ENCODE results near the gene PLA2G4E.

The PLA2G4E gene

DNA sequence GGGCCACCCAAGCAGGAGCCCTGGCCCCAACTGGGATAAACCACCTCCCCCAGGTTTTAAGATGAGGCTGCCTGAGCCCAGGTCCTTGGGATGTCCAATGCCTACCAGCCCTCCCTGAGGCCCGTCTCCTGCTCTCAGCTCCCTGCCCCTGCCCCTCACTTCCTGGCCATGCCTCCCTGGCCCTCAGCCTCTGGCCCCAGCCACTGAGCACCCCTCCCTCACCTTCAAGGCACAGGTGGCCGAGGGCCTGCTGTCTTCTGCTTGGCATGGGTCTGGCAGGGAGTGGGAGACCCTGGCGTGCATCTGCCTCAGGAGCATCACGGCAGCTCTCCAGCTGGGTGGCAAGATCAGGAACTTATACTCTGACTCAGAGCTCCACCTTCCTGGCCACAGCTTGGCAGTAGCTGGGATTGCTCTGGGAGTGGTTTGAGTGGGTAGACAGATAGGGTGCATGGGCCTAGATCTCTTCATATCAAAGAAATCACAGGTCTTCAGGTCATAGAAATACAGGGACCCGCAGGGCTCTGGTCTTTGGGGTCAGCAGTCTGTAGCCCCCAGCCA is at the start of gene PLA2G4E:
Gene PLA2G4E (minus strand): TSS at position 330 of the 561 bp plus-strand sequence. CDS start 12 bp downstream, at position 318.
- ChIA-PET CTCF (no interaction called here), POLR2A (no interaction called here)
- TF ChIP-seq ZNF384 (IDR thresholded peaks at IDR 0.05) (no peak), BHLHE40 (IDR thresholded peaks at IDR 0.05; ENCODE audit: borderline replicate concordance) (no peak), ELF4 (IDR thresholded peaks at IDR 0.05) (no peak), HDGF (IDR thresholded peaks at IDR 0.05; ENCODE audit: borderline replicate concordance) (no peak), CTBP1 (IDR thresholded peaks at IDR 0.05; ENCODE audit: borderline replicate concordance) (no peak), LEF1 (IDR thresholded peaks at IDR 0.05; ENCODE audit: borderline replicate concordance) (no peak), ARNT (IDR thresholded peaks at IDR 0.05) (no peak), PKNOX1 (IDR thresholded peaks at IDR 0.05) (no peak), FOXA1 (IDR thresholded peaks at IDR 0.05) (no peak), TARDBP (IDR thresholded peaks at IDR 0.05) (no peak), SP1 (IDR thresholded peaks at IDR 0.05) (no peak), FOXK2 (IDR thresholded peaks at IDR 0.05) (no peak), NFRKB (IDR thresholded peaks at IDR 0.05) (no peak), SUZ12 (IDR thresholded peaks at IDR 0.05) (no peak), L3MBTL2 (conservative IDR thresholded peaks at IDR 0.05) (no peak), FOXM1 (IDR thresholded peaks at IDR 0.05; ENCODE audit: borderline replicate concordance) (no peak)
- DNase-seq (ENCODE audit: extremely low spot score) = no peak

DNA sequence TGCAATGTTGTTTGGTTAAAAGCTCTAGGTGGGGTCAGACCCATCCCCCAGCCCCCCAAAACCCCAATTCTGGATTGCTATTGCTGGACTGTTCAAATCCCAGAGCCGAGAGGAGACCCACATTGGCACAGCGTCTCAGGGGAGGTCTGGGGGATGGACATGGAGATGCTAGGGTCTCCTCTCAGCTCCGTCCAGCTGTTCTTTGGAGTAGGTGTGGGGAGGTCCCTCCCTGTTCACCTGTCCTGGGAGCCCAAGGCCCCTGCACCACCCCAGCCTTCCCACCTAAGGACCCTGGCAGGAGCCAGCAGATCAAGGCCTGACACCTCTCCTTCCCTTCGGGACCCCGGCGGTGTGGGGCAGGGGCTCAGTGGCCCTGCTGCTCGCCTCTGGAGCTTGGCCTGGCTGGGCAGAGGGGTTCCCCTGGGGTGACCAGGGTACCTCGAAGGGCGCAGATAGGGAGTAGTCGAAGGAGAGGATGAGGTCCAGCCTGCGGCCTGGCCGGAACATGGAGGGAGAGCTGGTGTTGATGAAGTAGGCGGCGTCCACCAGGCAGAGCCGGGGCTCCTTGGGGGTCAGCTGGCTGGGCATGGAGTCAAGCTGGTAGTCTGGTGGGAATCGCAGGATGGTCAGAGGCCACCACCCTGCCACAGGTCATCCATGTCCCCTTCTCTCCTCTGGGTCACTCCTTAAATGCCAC is 49.6 kb upstream of the PLA2G4E start:
- CTCF ChIA-PET = no interaction called here
- TF ChIP-seq FOXK2 (IDR thresholded peaks at IDR 0.05) (no peak), ELF4 (IDR thresholded peaks at IDR 0.05) (no peak)
- no peak for DNase-seq (ENCODE audit: extremely low spot score)
- POLR2A ChIA-PET = no interaction called here

- no peak for DNase-seq (ENCODE audit: extremely low spot score)
- POLR2A ChIA-PET = no interaction called here
- CTCF ChIA-PET = interaction anchor here (1.2 kb wide), 1 partner anchor 14 kb away, joined by 5 read pairs; no protein-coding TSS in a partner anchor
- no peak for TF ChIP-seq SP1 (IDR thresholded peaks at IDR 0.05)
- no peak for TF ChIP-seq SUZ12 (IDR thresholded peaks at IDR 0.05)
- no peak for TF ChIP-seq NFRKB (IDR thresholded peaks at IDR 0.05)
- TF ChIP-seq HDGF (IDR thresholded peaks at IDR 0.05; ENCODE audit: borderline replicate concordance) = no peak
- no peak for TF ChIP-seq LEF1 (IDR thresholded peaks at IDR 0.05; ENCODE audit: borderline replicate concordance)
- no peak for TF ChIP-seq FOXA1 (IDR thresholded peaks at IDR 0.05)
- TF ChIP-seq PKNOX1 (IDR thresholded peaks at IDR 0.05) = no peak
- no peak for TF ChIP-seq FOXK2 (IDR thresholded peaks at IDR 0.05)
- TF ChIP-seq L3MBTL2 (conservative IDR thresholded peaks at IDR 0.05) = no peak
- no peak for TF ChIP-seq ARNT (IDR thresholded peaks at IDR 0.05)
- no peak for TF ChIP-seq ZNF384 (IDR thresholded peaks at IDR 0.05)
- no peak for TF ChIP-seq ELF4 (IDR thresholded peaks at IDR 0.05)
- no peak for TF ChIP-seq CTBP1 (IDR thresholded peaks at IDR 0.05; ENCODE audit: borderline replicate concordance)
- TF ChIP-seq FOXM1 (IDR thresholded peaks at IDR 0.05; ENCODE audit: borderline replicate concordance) = no peak
Measured at GRCh38 chr15:42069496-42070278, 48.8 kb upstream of the PLA2G4E start.

GRCh38 chr15:42069025-42069424 is 48.2 kb upstream of the PLA2G4E start:
- no peak for TF ChIP-seq NFRKB (IDR thresholded peaks at IDR 0.05)
- TF ChIP-seq ZNF384 (IDR thresholded peaks at IDR 0.05) = no peak
- no peak for TF ChIP-seq BHLHE40 (IDR thresholded peaks at IDR 0.05; ENCODE audit: borderline replicate concordance)
- no peak for TF ChIP-seq CTBP1 (IDR thresholded peaks at IDR 0.05; ENCODE audit: borderline replicate concordance)
- no peak for TF ChIP-seq SUZ12 (IDR thresholded peaks at IDR 0.05)
- no peak for TF ChIP-seq L3MBTL2 (conservative IDR thresholded peaks at IDR 0.05)
- TF ChIP-seq FOXM1 (IDR thresholded peaks at IDR 0.05; ENCODE audit: borderline replicate concordance) = no peak
- TF ChIP-seq SP1 (IDR thresholded peaks at IDR 0.05) = no peak
- no peak for TF ChIP-seq FOXK2 (IDR thresholded peaks at IDR 0.05)
- no peak for TF ChIP-seq ELF4 (IDR thresholded peaks at IDR 0.05)
- no peak for TF ChIP-seq TARDBP (IDR thresholded peaks at IDR 0.05)
- POLR2A ChIA-PET = no interaction called here
- CTCF ChIA-PET = interaction anchor here (1.2 kb wide), 1 partner anchor 15 kb away, joined by 5 read pairs; no protein-coding TSS in a partner anchor
- no peak for DNase-seq (ENCODE audit: extremely low spot score)

GRCh38 chr15:42068601-42069000 is 47.8 kb upstream of the PLA2G4E start:
- ChIA-PET CTCF (interaction anchor here (0.8 kb wide), 1 partner anchor 17 kb away, joined by 3 read pairs; no protein-coding TSS in a partner anchor), POLR2A (no interaction called here)
- no peak for DNase-seq (ENCODE audit: extremely low spot score)
- TF ChIP-seq PKNOX1 (IDR thresholded peaks at IDR 0.05) = no peak
- no peak for TF ChIP-seq CTBP1 (IDR thresholded peaks at IDR 0.05; ENCODE audit: borderline replicate concordance)
- no peak for TF ChIP-seq HDGF (IDR thresholded peaks at IDR 0.05; ENCODE audit: borderline replicate concordance)
- no peak for TF ChIP-seq TARDBP (IDR thresholded peaks at IDR 0.05)
